ENCODE measurements around the gene ZDHHC11B.
"Not testable (repeated sequence)": the region's sequence is repeated elsewhere in the genome, so short reads cannot be mapped to it uniquely, and the experiment has no call there.

The ZDHHC11B gene

GRCh38 chr5:783881-784427 is 575 bp downstream of the ZDHHC11B start:
- DNase-seq: not testable (repeated sequence)

- DNase-seq: not testable (repeated sequence)
Observed at GRCh38 chr5:783049-783802, 1.3 kb downstream of the ZDHHC11B start.

DNA sequence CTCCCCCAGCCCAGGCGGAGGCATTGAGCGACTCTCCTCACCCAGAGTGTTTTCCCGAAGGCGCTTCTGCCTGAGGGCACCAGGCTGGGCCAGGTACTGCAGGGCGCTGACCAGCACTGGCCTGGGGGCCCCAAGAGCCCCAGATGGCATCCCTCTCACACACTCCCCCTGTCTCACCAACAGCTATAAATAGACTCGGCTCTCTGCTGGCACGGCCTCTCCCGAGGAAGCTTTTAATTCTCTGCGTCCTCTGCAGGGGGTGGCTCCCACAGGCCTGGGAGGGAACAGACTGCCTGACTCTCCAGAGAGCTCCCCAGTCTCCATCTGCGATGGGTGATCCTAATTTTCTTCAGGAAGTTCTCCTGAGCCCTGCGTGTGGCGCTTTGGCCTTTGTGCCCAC is 2.2 kb downstream of the ZDHHC11B start:
- not testable (repeated sequence) for DNase-seq

DNA sequence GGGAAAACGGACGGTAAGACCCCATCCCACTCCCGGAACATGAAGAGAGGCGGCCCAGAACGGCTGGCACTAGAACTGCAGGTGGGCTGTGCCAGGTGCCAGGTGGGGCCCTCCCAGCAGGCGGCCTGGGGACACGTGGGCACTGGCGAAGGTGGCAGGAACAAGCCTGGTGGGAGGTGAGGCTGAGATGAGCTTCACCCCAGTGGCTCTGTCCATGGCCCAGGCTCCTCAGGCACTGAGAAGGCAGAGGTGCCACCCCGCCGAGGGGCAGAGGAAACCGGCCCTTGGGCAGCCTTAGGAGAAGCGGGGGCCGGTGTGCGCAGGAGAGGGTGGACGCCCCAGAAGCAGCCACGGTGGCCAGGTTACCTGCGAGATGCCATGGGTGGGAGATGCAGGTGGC is 4.0 kb downstream of the ZDHHC11B start:
- DNase-seq: not testable (repeated sequence)

GRCh38 chr5:778967-779366 is 5.6 kb downstream of the ZDHHC11B start:
- not testable (repeated sequence) for DNase-seq

DNA sequence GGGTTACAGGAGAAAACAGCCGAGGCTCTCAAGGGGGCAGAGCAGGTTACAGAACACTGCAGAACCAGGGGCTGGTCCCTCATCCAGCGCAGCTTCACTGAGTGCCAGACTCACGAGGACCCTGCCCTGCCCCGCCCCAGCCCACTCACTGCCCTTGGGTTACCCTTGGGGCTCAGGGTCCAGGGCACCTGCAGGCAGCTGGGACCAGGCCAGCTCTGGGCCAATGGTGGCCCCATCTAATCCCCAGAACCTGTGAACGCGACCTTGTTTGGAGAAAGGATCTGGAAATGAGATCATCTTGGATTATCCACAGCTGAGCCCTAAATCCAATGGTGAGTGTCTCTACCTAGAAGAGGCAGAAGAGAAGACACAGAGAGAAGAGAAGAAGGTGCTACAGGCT is 6.1 kb downstream of the ZDHHC11B start:
- not testable (repeated sequence) for DNase-seq

GRCh38 chr5:777756-778161 is 6.8 kb downstream of the ZDHHC11B start:
- DNase-seq: no peak

DNA sequence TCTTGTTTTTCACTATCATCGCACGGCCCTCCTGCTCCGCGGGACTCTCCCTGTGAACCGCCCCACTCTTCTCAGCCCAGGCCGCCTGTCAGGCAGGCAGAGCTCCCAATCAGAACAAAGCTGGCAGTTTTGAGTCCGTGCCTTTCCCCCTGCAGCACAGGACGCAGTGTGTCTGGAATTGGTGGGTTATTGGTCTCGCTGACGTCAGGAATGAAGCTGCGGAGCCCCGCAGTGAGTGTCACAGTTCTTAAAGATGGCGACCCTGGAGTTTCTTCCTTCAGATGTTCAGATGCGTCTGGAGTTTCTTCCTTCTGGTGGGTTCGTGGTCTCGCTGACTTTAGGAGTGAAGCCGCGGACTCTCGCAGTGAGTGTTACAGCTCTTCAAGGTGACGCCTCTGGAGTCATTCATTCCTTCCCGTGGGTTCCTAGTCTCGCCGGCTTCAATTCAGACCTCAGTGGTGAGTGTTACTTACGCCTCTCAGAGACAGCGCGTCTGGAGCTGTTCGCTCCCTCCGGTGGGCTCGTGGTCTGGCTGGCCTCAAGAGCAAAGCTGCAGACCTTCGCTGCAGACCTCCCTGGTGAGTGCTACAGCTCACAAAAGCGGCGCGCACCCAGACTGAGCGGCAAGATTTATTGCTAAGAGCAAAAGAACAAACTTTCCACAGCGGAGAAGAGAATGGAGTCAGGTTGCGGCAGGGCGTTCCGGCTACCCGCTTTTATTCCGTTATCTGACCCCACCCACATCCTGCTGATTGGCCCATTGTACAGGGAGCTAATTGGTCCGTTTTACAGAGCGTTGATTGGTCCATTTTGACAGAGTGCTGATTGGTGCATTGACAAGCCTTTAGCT is 7.4 kb downstream of the ZDHHC11B start:
- no peak for DNase-seq

DNA sequence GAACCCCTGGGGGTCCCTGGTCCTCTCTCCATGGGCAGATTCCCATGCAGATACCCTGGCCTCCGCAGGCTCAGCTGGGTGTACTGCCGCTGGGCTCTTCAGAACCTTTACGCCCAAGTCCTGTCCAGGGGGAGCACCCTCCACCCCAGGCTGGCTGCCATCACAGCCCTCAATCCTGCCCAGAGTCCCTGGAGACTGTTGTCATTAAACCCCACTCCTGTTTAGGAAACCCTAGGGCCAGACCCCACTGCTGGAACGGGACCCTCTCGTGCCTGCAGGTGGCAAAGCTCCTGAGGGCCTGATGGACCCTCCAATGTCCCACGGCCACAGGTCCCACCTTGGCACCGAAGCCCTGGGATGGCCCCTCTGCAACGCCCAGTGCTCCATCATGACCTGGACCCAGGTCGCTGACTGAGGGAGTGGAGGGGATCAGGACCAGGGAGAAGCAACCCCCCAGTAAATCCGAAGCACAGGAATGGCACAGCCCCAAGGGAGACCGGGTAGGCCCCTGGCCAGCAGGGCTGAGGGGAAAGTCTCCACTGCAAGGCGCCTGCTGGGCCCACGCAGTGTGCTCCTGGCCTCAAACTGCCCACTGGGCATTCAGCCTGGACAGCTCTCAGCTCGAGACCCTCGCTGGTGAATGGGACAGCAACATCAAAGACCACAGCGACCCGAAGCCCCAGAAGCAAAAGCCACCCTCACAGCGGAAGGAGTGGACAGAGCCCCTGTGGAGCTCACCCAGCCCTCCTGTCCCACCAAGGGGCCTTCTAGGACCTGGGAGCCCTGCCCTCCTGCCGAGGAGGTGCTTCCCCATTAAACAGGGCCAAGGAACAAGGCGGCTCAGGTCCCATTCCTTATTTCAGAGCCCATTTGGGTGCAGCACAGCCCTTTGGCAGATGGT is 8.3 kb downstream of the ZDHHC11B start:
- DNase-seq: no peak

DNA sequence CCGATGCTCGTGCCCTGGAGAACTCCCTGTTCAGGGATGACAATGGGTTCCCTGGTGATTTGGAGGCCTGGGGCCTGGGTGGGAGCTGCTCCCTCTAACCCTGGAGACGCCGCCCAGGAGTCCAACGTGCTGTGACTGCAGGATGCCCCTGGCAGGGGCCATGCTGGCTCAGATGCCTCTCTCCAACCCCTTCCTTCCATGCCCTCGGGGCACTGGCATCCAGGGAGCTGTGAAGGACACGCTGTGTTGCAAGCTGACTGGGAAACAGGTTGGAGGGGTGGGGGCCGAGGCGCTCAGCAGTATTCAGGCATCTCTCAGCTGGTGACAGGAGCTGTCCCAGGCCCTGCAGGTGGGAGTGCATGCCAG is 9.0 kb downstream of the ZDHHC11B start:
- not testable (repeated sequence) for DNase-seq

DNA sequence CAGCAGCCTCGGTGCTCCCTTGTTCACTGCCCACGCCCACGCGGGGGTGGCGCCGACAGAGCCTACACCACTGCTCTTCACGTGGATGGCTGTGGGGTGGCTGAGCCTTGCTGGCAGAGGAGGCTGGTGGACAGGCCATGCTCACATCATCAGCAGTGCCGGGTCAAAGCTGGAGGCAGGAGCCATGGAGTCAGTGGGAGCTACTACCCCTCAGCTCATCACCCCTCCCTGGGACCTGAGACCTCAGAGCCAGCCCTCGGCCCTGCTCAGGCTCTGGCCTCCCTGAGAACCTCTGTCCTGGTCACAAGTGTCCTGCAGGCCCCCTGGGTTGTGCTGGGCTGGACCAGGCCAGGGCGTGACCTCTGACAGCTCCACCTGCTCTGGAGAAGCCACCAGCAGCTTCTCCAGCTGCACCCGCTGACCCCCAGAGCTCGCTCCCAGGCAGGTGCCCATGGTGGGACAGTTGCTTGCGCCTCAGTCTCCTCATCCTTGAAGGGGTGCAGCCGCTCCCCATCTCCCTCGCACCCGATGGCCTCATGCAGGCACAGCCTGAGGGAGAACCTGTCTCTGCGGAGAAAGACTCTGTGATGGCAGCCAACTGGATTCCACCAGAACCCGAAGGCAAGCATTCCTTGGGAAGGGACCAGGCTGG is 9.5 kb downstream of the ZDHHC11B start:
- DNase-seq: not testable (repeated sequence)

- DNase-seq: not testable (repeated sequence)
Observed at GRCh38 chr5:774304-774703, 10.2 kb downstream of the ZDHHC11B start.

DNA sequence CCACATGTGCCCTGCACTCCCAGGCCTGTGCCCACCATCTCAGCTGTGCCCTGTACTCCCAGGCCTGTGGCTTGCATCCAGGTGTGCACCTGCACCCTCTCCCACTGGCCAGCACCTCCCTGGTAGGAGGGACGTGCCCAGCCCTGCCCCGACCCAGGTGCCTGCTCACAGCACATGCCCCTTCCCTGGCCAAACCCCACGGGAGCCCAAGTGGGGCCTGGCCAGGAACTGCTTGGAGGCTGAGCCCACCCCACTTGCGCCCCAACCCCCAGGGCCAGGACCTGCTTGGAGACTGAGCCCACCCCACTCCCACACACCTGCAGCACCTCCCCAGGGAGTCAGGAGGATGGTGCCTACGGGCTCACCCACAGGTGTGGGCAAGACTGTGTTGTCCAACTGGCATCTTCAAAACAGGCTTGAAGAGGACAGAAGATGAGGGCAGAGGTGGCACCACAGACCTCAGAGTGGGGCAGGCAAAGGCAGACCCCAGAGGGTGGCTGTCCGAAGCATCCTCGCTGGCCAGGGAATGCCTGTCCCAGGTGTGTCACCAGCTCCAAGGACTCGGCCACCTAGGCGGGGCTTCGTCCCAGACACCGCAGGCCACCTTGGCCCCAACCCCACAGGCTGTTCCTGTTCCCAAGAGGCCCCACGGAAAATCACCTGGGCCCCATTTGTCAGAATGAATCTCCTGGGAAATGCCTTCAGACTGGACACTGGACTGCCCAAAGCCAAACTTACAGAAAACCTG is 10.8 kb downstream of the ZDHHC11B start:
- no peak for DNase-seq

DNA sequence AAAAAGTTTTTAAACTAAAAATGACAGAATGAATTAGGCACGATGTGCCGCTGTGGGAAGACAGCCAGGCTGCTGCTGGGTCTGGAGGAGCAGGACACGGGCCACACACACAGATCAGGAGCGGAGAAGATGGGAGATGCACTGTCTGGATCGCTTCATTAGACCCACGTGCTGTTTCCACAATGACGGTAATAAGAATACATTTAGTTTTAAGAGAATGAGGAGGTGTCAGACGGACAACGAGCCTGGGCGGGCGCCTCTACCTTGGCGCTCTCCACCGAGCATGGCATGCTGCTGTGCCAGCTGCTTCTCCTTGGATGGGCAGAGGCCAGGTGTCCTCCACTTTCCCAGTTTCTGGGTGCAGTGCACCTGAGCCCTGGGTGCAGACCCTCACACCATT is 11.6 kb downstream of the ZDHHC11B start:
- not testable (repeated sequence) for DNase-seq

DNA sequence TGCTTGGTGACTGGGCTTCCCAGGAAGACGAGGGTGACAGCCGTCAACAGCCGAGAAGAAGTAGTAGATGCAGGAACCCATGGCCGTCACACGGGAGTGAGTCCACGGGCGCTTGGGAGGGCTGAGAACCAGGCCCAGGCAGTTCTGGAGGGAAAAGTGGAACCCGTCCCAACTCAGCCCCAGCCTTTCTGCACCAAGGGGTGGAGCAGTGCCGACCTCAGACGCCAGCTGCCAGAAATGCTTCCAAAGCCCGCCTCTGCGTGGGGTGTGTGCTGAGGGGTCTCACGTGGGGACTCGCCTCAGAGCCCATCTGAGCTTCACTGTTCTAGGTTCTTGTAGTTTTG is 12.0 kb downstream of the ZDHHC11B start:
- DNase-seq: not testable (repeated sequence)

DNA sequence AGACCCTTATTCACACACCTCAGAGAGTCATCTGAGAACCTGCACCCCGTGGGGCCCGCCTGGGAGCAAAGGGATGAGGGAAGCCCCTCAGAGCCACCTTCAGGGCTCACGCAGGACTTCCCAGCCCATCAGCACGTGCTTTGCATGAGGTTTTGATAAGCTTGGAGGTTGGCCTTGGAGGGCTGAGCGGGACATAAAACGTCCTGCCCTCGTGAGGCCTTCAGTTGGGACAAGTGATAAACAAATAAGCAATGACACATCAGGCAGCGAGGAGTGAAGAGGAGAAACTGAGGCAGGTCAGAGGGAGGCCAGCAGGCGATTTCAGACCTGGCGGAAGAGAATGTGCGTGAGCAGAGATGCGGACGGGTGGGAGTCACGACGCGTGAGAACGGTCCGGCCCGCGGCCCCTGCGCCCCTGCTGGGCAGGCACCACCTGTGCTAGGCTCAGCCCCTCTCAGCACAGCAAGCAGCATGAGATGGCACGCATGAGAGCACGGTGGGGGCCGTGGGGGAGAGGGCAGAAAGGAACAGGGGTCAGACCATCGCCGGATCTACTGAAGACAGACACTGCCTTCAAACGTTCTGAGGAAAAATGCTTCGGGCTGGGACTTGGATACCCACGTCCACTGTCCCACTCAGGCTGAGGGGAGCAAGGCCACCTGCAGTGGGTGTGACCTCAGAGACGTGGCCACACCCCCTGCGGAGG is 12.5 kb downstream of the ZDHHC11B start:
- not testable (repeated sequence) for DNase-seq

DNA sequence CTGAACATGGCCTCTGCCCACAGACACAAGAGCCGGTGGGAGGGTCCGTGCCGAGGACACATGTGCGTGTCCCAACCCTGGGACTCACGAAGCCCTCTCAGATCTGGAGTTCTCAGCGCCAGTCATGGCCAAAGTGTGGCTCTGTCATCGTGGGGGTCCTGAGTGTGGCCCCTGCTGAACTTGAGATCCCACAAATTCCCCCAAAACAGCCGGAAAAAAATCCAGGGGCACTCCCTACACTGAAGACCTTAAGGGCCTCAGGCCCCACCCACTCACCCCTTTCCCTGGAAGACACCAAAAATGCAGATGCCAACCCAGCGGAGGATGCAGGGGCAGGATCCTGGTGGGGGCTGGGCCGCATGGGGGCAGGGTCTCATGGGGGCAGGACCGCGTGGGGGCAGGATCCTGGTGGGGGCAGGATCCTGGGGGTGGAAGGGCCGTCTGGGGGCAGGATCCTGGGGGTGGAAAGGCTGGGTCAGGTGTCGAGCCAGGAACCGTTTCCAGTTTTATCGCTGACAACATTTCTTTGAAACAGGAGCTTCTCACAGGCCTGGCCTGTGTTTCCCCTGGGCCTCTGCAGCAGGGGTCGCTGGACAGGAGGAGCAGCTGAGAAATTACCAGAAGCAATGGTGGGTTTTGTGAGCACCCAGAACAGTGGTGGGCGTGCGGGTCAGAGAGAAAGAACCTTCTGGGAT is 13.3 kb downstream of the ZDHHC11B start:
- DNase-seq: not testable (repeated sequence)

DNA sequence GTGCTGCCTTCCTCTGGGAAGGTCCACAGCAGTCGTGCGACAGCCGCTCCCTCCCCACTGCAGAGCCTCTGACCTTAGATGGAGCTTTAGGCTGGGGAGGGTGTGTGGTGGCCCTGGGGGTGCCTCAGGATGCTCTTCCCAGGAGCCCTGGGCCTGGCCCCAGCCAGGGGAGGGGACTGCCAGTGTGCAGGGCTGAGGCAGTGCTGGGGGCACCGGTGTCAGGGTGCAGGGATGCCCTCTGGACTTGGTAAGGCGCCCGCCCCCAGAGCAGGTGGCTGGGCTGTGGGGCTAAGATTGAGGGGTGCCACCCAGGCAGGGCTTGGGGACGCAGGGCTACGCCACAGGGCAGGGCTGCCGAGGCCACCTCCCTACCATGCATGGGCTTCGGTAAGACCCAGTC is 13.9 kb downstream of the ZDHHC11B start:
- DNase-seq: not testable (repeated sequence)

DNA sequence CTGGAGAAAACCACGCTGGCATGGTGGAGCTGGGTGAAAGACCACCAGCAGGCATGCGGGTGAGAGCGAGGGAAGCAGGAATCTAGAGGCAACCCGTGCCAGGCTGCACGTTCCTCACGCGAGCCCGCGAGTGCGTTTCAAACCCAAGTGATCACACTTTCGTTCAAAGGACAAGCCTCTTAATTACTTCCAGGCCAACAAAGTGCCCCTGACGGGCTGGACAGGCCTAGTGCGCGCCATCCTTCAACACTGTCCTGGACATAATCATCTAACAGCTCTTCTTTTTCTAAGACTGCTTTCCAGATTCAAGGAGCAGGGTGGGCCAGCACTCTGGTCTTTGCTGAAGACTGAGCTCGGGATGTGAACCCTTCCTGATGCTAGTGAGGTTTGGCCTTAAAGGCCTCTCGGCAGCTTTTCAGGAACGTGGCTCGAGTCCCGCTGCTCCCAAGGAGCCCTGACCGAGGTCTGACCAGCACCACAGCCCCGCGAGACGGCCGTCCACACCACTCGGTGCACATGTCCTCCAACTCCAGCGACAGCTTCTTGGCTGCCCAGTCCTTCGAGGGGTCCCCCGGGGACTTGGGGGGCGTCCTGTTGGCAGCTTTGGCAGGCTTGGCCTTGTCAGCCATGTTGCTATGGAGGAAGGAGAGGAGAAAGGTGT is 14.9 kb downstream of the ZDHHC11B start:
- DNase-seq: not testable (repeated sequence)

Data from NCI-H1436 (cell line).